Thyroid gland (tissue), 4 donors: ENCODE measurements around the gene ATP2A3.

ENCODE experiments used
- CTCF ChIP-seq, 6 experiments: fragments of 200-600 bp in 3 of 6; fragments of 450-650 bp in 3 of 6; sonication (generic) in 3 of 6; IDR thresholded peaks; one replicate each; pipeline ENCODE4 v1.5.1; 2016 to 2019; ENCODE audit warnings: antibody characterized with exemption in 6 of 6, mild to moderate bottlenecking in 2 of 6, inconsistent platforms in 1 of 6, moderate library complexity in 1 of 6
- POLR2A ChIP-seq, 2 donors: fragments of 450-650 bp; IDR thresholded peaks; one replicate each; pipeline ENCODE4 v1.6.1; 2017; ENCODE audit warnings: antibody characterized with exemption in 2 of 2, mild to moderate bottlenecking in 2 of 2, moderate library complexity in 1 of 2

DNA sequence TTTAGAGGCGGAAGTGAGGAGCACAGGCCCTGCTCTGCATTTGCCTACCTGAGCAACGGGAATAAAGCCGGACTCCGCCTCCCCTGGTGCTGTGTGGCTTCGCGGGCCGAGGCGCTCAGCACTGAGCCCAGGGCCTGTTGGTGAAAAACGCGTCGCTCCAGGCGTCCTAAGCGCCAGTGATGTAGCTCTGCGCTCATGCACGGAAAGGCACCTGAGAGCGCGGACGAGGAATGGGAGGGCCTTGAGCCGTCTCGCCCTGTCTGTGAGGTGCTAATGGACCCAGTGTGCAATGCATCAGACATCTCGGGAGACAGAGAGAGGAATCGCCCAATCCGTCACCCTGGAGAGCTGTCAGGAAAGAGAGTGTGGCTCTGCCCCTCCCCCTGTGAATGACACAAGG is 17.2 kb upstream of the ATP2A3 start:
- TF ChIP-seq CTCF (IDR thresholded peaks at IDR 0.05) (no peak), POLR2A (IDR thresholded peaks at IDR 0.05) (no peak)
